CD1c-positive myeloid dendritic cell (primary cell): ENCODE data around the gene GLI3.

Experiments
- DNase-seq: peaks from one replicate; pipeline ENCODE4 v3.0.0-alpha.2; 2016; ENCODE audit errors: extremely low spot score

The GLI3 gene

GRCh38 chr7:41972776-41973175 is 264.2 kb downstream of the GLI3 start:
- DNase-seq = no peak

GRCh38 chr7:41972270-41972669 is 264.7 kb downstream of the GLI3 start:
- no peak for DNase-seq

- no peak for DNase-seq
Observed at GRCh38 chr7:41971640-41972187, 265.3 kb downstream of the GLI3 start.

DNA sequence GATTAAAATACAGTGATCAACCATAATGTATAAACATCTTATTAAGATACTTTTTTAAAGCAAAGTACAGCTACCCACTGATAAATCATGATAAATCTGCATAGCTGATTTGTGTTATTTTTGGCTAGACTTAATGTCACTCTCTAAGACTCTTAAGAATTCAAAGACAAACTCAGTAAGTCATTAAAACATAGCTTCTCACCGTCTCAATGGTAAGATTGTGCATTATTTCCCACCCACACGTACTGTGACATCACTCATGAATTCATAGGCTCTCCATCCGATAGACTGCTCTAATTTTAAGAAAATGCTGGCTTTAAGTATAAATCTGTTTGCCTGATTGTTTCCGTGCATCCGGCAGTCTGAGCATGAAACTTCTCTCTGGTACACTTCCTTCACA is 266.1 kb downstream of the GLI3 start:
- DNase-seq = no peak

GRCh38 chr7:41969561-41970105 is 267.4 kb downstream of the GLI3 start:
- no peak for DNase-seq

- DNase-seq = no peak
Observed at GRCh38 chr7:41967156-41967555, 269.9 kb downstream of the GLI3 start.

GRCh38 chr7:41965951-41966505 is 271.0 kb downstream of the GLI3 start:
- no peak for DNase-seq

DNA sequence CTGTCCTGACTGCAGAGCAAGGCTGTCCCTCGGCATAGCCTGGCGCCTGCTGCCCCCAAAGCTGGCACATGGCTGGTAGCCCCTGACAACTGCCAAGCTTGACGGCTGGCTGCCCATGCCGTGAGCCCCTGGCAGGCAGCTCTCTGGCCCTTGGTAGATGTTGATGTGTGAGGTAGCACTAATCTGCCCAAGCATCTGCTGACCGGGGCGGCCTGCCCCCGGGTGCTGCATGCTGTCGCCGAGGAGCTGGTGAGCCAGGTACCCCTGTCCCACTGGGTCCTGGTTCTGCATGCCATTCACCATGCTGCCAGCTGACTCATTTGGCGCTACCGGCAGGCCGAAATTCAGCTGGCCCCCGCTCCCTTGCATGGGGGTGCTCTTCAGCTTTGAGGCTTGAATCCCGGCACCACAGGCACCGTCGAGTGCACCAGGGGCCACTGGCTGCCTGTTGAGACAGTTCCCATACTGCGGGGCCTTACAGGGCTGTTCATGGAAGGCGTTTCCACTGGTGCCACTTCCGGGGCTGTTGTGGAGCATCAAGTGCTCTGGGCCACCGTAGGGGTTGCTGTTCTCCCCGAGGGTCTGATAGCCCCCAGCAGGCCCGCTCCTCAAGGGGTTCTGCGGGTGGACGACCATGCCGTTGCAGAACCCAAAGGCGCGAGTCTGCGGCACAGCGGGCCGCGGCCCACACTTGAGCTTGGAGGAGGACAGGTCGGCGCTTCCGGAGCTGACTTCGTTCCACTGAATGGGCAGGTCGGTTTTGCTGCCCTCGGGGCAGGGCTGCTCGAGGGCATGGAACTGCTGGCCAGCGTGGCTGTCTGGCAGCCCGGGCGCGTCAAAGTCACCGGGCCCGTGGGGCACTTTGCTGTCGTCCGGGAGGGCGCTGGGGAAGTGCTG is 271.9 kb downstream of the GLI3 start:
- DNase-seq = no peak

DNA sequence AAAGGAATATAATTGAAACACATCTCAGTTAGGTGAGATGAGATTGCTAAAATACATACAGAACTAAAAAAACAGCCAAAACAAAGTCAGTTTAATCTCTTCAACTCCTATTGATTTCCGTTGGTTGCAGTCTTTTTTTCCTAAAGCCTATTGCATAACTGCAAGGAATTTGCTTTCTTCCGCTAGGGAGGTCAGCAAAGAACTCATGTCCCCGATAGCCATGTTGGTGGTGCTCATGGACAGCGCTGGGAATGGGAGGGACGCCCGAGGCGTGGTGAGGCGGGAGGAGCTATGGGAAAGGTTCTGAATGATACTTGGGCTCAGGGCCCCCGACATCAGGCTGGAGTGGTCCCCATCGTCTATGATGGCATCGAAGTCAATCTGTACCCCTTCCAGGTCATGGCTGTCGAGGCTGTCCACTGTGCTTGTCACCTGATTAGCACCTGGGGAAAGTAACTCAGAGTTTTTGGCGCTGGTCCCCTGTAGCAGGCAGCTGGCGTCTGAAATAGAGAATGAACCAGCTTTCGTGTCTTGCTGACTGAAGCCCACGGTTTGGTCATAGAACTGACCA is 272.7 kb downstream of the GLI3 start:
- no peak for DNase-seq

DNA sequence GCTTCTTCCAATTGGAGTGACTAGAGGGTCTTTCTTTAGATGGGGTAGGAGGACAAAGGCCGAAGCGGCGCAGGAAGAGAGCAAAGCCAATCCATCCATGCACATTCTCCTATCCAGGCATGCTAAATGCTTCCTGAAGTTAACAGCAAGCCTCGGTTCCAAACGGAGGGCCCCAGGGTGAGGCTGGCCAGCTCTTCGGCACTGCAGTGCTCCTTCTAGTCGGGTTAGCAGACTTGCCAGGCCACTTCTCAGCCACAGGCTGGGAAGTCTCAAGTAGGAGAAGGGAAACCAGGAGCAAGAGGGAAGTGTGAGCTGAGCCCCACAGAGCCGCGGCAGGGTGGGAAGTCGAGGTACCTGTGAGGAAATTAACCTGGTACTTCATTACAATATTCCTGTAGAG is 280.3 kb downstream of the GLI3 start:
- DNase-seq = no peak

DNA sequence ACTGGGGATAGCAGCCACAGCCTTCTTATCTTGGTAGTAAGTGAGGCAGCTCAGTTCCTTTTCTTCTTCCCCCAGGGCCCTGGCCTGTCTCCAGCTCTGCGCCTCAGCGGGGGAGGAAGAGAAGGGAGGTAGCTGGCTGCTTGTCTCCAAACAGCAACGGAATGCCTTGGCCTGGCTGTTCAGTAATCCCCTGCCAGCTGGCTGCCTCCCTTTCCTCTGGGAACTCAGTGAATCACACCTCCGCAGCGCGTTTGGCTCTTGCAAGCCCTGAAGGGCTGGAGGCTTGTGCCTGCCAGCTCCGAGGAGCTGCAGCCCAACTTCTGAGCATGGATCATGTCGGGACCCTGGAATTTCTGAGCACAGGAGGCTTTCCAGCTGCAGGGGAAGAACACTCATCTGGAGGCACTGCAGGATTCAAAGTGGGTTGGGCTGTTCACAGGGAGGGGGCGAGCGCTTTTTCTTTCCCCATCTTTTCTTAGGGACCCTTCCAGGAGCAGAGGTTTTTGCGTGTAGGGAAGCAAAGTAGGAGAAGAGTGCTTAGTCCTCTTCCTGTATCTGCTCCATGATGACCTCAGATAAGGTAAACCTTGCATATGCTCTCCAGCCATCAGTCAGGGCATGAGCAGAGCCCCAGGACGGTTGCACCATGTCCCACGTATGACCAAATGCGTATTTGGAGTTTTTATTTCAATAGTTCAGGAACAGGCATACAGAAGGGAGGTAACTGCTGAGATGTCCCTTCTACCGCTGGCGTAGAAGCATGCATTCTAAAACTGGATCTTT is 280.9 kb downstream of the GLI3 start:
- DNase-seq = peak; percentile 51

DNA sequence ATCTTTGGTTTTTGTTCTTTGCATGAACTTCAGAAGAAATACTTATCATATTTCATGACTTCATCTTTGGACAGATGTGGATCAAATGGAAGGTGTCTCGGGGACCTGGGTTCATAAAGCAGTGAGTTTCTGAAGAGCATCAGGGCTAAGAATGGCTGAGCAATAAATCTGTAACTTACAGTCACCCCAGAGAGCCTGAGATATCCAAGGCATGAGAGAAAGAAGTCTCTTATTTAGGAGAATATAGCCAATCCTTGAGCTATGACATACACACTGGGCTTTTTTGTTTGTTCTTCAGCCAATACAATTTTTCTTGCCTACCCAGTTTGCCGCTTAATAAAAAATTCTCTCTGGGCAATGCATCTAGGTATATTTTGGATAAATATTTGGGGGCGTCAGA is 281.6 kb downstream of the GLI3 start:
- DNase-seq = no peak

DNA sequence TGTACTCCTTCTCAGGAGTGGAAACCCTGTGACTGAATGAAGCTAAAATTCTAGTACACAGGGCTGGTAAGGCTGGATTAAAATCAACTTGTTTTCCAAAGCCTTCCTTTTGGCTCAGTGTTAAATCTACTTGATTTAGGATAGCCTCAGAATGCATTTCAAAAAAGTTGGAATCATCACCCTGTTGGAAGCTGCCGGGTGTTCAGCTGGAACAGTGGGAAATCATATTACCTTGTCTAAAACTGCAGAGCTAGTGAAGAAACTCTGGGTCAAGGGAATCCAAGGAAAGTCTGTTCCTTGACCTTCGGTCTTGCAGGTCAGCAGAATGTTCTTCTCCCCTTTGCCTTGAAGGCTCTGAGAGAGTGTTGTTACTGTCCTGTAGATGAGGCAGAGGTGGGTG is 282.0 kb downstream of the GLI3 start:
- DNase-seq = no peak

DNA sequence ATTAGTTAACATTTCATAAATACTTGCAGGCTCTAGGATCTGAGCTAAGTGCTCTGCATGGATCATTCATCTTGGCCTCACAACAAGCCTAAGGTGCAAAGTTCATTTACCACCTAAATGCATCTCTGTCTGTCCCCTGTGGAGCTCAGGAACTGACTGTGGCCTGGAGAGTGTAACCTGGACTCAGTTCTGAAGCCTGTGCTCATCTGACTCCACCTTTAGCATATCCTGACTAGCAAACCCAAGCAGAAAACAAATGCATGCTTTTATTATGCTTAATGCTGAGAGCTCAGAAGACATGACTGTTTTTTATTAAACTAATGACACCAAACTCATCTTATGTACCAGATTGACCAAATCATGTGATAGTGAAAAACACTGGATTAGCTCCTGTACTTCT is 288.5 kb downstream of the GLI3 start:
- DNase-seq = no peak

DNA sequence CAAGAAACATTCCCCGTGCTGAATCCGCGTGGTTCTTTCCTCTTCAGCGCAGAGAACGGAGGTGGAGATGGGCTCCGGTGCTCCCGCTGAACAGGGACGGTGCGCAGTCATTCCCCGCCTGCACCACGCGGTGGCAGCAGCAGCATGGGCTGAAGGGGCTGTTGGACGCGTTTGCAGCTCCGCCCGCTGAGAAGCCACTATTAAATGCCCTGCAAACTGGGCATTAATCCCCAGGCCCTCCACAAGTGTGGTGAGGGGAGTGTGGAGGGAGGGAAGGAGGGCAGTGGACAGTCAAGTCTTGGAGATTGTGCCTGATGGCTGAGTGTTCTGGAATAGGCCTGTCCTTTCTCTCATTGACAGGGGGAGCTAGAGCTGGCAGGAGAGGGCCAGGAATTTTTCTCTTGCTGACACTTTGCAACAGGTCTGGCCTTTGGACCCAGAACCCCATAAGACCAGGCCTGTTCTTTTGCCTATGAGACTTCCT is 293.9 kb downstream of the GLI3 start:
- DNase-seq = peak; percentile 75

DNA sequence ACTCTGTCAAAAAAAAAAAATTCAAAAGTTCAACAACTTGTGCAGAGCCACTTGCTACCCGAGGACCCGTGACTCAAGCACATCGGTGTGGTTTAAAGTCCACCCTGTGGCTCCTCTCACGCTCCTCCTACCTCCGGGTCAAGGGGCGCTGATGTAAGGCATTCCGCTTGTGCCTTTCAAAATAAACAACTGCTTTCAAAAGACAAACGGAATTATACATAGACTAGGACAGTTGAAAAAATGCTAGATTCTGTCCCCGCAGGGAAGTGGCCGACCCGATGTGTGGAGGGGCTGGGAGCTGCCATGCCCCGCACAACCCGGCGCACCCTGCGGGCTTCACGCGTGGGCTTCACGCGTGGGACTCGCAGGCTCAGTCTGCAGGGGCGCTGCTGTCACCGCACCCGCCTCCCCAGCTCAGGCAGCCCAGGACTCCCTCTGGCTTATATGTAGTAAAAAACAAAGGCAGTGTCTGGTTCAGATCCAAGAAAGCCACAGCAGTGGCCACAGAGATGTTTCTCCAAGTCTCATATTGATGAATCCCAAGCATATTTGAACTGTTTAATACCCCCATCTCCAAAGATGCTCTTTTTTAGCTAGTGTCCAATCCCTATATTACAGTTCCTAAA is 294.4 kb downstream of the GLI3 start:
- no peak for DNase-seq

GRCh38 chr7:41940760-41941343 is 296.2 kb downstream of the GLI3 start:
- peak; percentile 80 for DNase-seq

DNA sequence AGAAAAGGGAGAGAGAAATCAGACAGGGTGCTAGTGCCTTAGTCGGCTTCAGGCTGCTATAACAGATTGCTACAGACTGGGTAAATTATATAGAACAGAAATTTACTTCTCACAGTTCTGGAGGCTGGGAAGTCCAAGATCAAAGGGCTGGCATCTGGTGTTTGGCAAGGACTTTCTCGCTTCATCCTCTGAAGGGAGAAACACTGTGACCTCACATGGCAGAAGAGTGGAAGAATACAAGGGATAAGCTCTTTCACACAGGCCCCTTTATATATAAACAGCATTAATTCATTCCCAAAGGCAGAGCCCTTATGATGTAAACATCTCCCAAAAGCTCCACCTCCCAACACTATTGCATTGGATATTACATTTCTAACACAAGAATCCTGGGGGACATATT is 298.6 kb downstream of the GLI3 start:
- DNase-seq = no peak

DNA sequence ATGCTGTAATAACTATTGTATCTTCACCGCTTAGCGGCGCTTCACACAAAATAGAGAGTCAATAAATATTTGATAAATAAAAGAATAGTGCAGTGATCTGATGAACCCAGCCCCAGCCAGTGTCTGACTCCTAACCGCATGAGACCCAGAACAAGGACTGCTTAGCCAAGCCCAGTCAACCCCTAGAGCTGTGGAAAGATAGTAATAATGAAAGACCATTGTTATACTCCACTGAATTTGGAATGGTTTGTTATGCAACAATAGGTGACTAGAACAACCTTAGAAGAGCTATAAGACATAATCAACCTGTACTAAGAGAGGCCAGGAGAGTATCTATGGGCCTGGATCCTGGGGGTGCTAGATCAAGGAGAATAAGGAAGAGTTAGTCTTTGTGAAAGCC is 303.6 kb downstream of the GLI3 start:
- no peak for DNase-seq

DNA sequence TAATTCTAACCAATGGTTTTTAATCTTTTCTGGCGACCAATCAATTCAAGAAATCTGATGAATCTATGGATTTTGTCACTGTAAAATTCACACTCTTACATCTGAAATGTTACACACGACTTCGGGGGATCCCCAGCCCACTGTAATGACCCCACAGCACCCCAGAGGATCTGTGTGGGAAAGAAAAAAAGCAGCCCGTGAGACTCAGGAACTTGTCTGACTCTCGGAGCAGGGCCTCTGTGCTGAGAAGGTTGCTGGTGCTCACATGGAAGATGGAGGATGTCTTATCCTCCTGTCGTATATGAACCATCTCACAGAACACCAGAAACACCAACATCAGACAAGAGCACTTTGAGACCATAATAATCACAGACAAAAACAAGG is 305.8 kb downstream of the GLI3 start:
- DNase-seq = no peak
